Endothelial cell of umbilical vein (primary cell): ENCODE measurements around the gene GNPAT. TPM values are rescaled to one million over a fixed set of nuclear protein-coding genes. Genes with fewer than 3 reads are reported as not detected.

Experiments used
- BruUV-seq: library from RNA; stranded (reverse); fragments of 400-500 nt; replicated peaks from 2 replicates; lab custom pipeline; 2021; lab: Mats Ljungman, UMichigan
- CTCF ChIA-PET: fragments of 300-600, 350-600 bp; sonication (Branson Sonifier 250); formaldehyde crosslinking; loops from one replicate; lab custom pipeline; 2021; ENCODE audit warnings: antibody characterized with exemption, inconsistent platforms; lab: Charles Lee
- POLR2A ChIA-PET: fragments of 300-600, 350-600 bp; sonication (Branson Sonifier 250); formaldehyde crosslinking; loops from one replicate; lab custom pipeline; 2021; ENCODE audit warnings: antibody characterized with exemption, inconsistent platforms; lab: Charles Lee
- DNase-seq: peaks from one replicate; pipeline ENCODE4 v3.0.0-alpha.2; 2011; ENCODE audit warnings: low read depth, low spot score
- FAIRE-seq: peaks from 2 replicates; lab custom pipeline; 2011; peaks lifted over from hg19 to GRCh38; lab: Jason Lieb, UNC
- H2AFZ ChIP-seq: 2 replicates; pipeline ENCODE4 v1.6.0; 2012; ENCODE audit warnings: low read depth, low read length, control low read depth, inconsistent platforms
- H3K27ac ChIP-seq: 2 replicates; pipeline ENCODE4 v1.5.1; 2011; ENCODE audit warnings: low read depth, mild to moderate bottlenecking, control low read depth, low read length, moderate library complexity; ENCODE audit not compliant: insufficient read depth
- H3K27me3 ChIP-seq, 2 experiments: 2 replicates each; pipeline versions ENCODE4 v1.6.0 to v1.6.1; 2011; ENCODE audit warnings: low read length in 2 of 2, mixed read lengths in 1 of 2; ENCODE audit not compliant: control insufficient read depth in 2 of 2, insufficient read depth in 2 of 2
- H3K36me3 ChIP-seq, 2 experiments: 2 replicates in 1 of 2; 3 replicates in 1 of 2; pipeline ENCODE4 v1.5.1; 2011; ENCODE audit warnings: low read length in 2 of 2, mild to moderate bottlenecking in 1 of 2, moderate library complexity in 1 of 2; ENCODE audit not compliant: control insufficient read depth in 2 of 2, insufficient read depth in 2 of 2; ENCODE audit errors: extremely low read depth in 1 of 2
- H3K4me1 ChIP-seq: 3 replicates; pipeline ENCODE4 v1.5.1; 2011; ENCODE audit warnings: mild to moderate bottlenecking, low read length; ENCODE audit not compliant: control insufficient read depth, insufficient read depth; ENCODE audit errors: extremely low read depth
- H3K4me2 ChIP-seq: 2 replicates; pipeline ENCODE4 v1.6.1; 2011; ENCODE audit warnings: low read length, control low read depth, mixed read lengths; ENCODE audit not compliant: insufficient read depth
- H3K4me3 ChIP-seq, 3 experiments: fragments of 200-600 bp in 1 of 3; sonication (generic), shearing (Covaris generic) in 1 of 3; replicated peaks in 1 of 3; 2 replicates each; pipeline ENCODE4 v1.5.1; 2011 to 2016; ENCODE audit warnings: control low read depth in 3 of 3, low read length in 3 of 3, mild to moderate bottlenecking in 2 of 3, inconsistent platforms in 1 of 3, low read depth in 1 of 3, moderate library complexity in 1 of 3; ENCODE audit not compliant: insufficient read depth in 1 of 3
- H3K79me2 ChIP-seq: 2 replicates; pipeline ENCODE4 v1.6.0; 2012; ENCODE audit warnings: low read length, inconsistent platforms; ENCODE audit not compliant: control insufficient read depth, insufficient read depth
- H3K9ac ChIP-seq: replicated peaks from 2 replicates; pipeline ENCODE3; 2011; ENCODE audit warnings: low read length, control low read depth; ENCODE audit not compliant: insufficient read depth; ENCODE audit errors: extremely low read depth
- H3K9me1 ChIP-seq: replicated peaks from 3 replicates; pipeline ENCODE4 v1.6.0; 2011; ENCODE audit warnings: mild to moderate bottlenecking, low read length; ENCODE audit not compliant: control insufficient read depth, insufficient read depth; ENCODE audit errors: extremely low read depth
- H3K9me3 ChIP-seq: replicated peaks from 2 replicates; pipeline ENCODE4 v1.5.1; 2012; ENCODE audit warnings: low read length, inconsistent platforms; ENCODE audit not compliant: control insufficient read depth, insufficient read depth
- H4K20me1 ChIP-seq: replicated peaks from 2 replicates; pipeline ENCODE3; 2011; ENCODE audit warnings: mild to moderate bottlenecking, low read length; ENCODE audit not compliant: control insufficient read depth, insufficient read depth; ENCODE audit errors: extremely low read depth
- CTCF ChIP-seq, 2 donors: IDR thresholded peaks; 1 replicate in 1 of 2; 2 replicates in 1 of 2; pipeline ENCODE4 v1.5.1; 2011; ENCODE audit warnings: low read length in 2 of 2, mild to moderate bottlenecking in 2 of 2, moderate library complexity in 2 of 2, control low read depth in 1 of 2, inconsistent platforms in 1 of 2, low read depth in 1 of 2; ENCODE audit not compliant: insufficient read depth in 1 of 2; ENCODE audit errors: extremely low read depth in 1 of 2
- EZH2 ChIP-seq: IDR thresholded peaks from 2 replicates; pipeline ENCODE4 v1.6.1; 2012; ENCODE audit warnings: borderline replicate concordance, low read depth, mild to moderate bottlenecking, moderate library complexity, low read length, inconsistent platforms; ENCODE audit not compliant: severe bottlenecking
- FOS ChIP-seq: IDR thresholded peaks from 2 replicates; pipeline ENCODE4 v1.6.1; 2011; ENCODE audit warnings: mild to moderate bottlenecking, low read length, moderate library complexity, borderline replicate concordance; ENCODE audit not compliant: insufficient read depth
- GATA2 ChIP-seq: IDR thresholded peaks from 2 replicates; pipeline ENCODE4 v1.7.0; 2011; ENCODE audit warnings: low read depth, mild to moderate bottlenecking, moderate library complexity, mixed read lengths, low read length; ENCODE audit not compliant: insufficient read length, insufficient read depth
- JUN ChIP-seq: IDR thresholded peaks from 2 replicates; pipeline ENCODE4 v1.6.1; 2011; ENCODE audit warnings: borderline replicate concordance, low read depth; ENCODE audit not compliant: insufficient read length, insufficient read depth
- MAX ChIP-seq: IDR thresholded peaks from 2 replicates; pipeline ENCODE4 v1.6.1; 2011; ENCODE audit not compliant: insufficient read depth, insufficient read length
- MYC ChIP-seq: IDR thresholded peaks from one replicate; pipeline ENCODE4 v1.6.1; 2011; ENCODE audit warnings: mild to moderate bottlenecking, low read depth, low read length
- POLR2A ChIP-seq: IDR thresholded peaks from 2 replicates; pipeline ENCODE4 v1.6.1; 2012; ENCODE audit warnings: low read depth, mild to moderate bottlenecking, control low read depth, low read length
- POLR2AphosphoS5 ChIP-seq: IDR thresholded peaks from 2 replicates; pipeline ENCODE4 v1.6.1; 2012; ENCODE audit warnings: low read depth, mild to moderate bottlenecking, control low read depth, low read length, moderate library complexity; ENCODE audit not compliant: insufficient read depth
- dilution Hi-C: fragments of 300-500 bp; cut with MboI; formaldehyde crosslinking; loops from one replicate; pipeline ENCODE4 v1.15.0; 2019; ENCODE audit warnings: low sequenced_read_pairs; ENCODE audit not compliant: extremely low pct_ligation_motif_present
- intact Hi-C: fragments of 100-400 bp; cut with micrococcal nuclease; formaldehyde crosslinking; loops from one replicate; pipeline ENCODE4 v1.10.0; 2022
- polyA plus RNA-seq, 4 experiments: library from polyadenylated mRNA; depleted of rRNA in 3 of 4; stranded (reverse) in 3 of 4; unstranded in 1 of 4; fragments of >200 nt; gene quantifications; 2 replicates each; pipeline versions ENCODE4 v1.2.1 to v1.2.3, GENCODE V29; 2011 to 2012; ENCODE audit warnings: missing spikeins in 1 of 4
- total RNA-seq: library from RNA; stranded (reverse); gene quantifications from 2 replicates; pipeline ENCODE4 v1.2.3, GENCODE V29; 2021

GNPAT gene
- total and polyA plus RNA-seq, 2 donors (not counting 3 experiments of a cell fraction or from before 2014, with no cell fraction given), result 18.9 to 51.4 TPM

GRCh38 chr1:231318568-231318967 lies 77.6 kb downstream of the GNPAT start:
- no peaks in the 10 kb centered on the region for H3K79me2 ChIP-seq
- no peak overlapping the region for H3K4me2 ChIP-seq
- no peaks in the 10 kb centered on the region for H3K36me3 ChIP-seq
- H3K4me1 ChIP-seq, result peaks cover 4% of the 10 kb centered on the region
- dilution Hi-C loops (no loop called here), intact Hi-C loops (loop anchor here (5.0 kb wide), 1 partner anchor 76 kb away; the partner anchor contains the start of gene GNPAT)
- H3K9me1 ChIP-seq, result no peaks in the 10 kb centered on the region
- H4K20me1 ChIP-seq, result no peaks in the 10 kb centered on the region
- CTCF ChIA-PET, result interaction anchor here (1.1 to 2.0 kb wide), 3 partner anchors 15 to 284 kb away, joined by 3 to 5 read pairs (median 4); no protein-coding TSS in a partner anchor
- no peak for FAIRE-seq
- no peak for DNase-seq
- H3K4me3 ChIP-seq, result no peak overlapping the region
- H3K9ac ChIP-seq, result no peak overlapping the region
- POLR2A ChIA-PET, result no interaction called here
- H3K27me3 ChIP-seq, result no peaks in the 10 kb centered on the region
- H3K9me3 ChIP-seq, result no peaks in the 10 kb centered on the region
- TF ChIP-seq EZH2, result no peak
- TF ChIP-seq MYC, result no peak
- TF ChIP-seq POLR2AphosphoS5, result no peak
- TF ChIP-seq GATA2, result no peak
- no peak for TF ChIP-seq POLR2A
- no peak for TF ChIP-seq JUN
- no peak for TF ChIP-seq CTCF (IDR thresholded peaks at IDR 0.05; ENCODE audit: extremely low read depth in 1 of 2, insufficient read depth in 1 of 2, low read depth in 1 of 2, low read length in 2 of 2)
- no peak for TF ChIP-seq MAX
- TF ChIP-seq FOS, result no peak
- BruUV-seq, result no TSS peak
- no peak overlapping the region for H3K27ac ChIP-seq
- no peak overlapping the region for H2AFZ ChIP-seq
